Neural progenitor cell (in vitro differentiated cells): ENCODE measurements around the gene ROBO4.

Experiments
- EZH2 ChIP-seq: fragments of 200-600 bp; sonication (generic); IDR thresholded peaks from 2 replicates; pipeline ENCODE4 v1.6.1; 2017; ENCODE audit warnings: antibody characterized with exemption, mild to moderate bottlenecking, moderate library complexity
- EZH2phosphoT487 ChIP-seq: fragments of 200-600 bp; sonication (generic); IDR thresholded peaks from 2 replicates; pipeline ENCODE4 v1.6.1; 2017; ENCODE audit warnings: antibody characterized with exemption
- TF ChIP-seq, protein P1 (sequence below): fragments of 200-600 bp; sonication (generic); IDR thresholded peaks from 2 replicates; pipeline ENCODE4 v1.5.1; 2017; ENCODE audit warnings: antibody characterized with exemption, mild to moderate bottlenecking

DNA sequence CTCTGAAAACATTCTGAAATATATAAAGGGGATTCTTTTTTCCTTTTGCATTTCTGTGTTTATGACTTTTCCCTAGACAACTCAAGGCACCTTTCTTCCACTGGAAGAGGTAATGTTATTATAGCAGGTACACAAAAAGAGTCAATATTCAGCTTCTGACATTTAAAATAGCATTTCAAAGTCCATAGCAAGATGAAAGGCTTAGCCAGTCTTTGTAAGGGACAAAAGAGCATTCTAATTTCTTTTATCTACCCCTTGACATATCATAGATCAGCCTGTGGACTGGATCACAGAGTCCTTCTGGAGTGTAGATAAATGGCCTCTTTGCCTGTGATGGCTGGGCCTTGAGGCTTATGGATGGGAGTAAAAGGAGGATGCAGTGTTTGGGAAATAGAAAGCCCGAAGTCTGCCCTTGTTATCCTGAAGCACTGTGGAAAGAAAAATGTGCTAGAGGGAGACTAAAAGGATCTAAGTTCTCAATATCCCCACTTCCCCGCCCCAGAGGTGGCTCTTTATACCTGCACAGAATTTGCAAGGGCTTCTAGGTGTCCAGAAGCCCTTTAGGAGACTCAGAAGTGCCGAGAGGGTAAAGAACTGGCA, 39.8 kb upstream of the ROBO4 start:
- TF ChIP-seq EZH2phosphoT487 (no peak), EZH2 (no peak)
- TF ChIP-seq, protein P1, sequence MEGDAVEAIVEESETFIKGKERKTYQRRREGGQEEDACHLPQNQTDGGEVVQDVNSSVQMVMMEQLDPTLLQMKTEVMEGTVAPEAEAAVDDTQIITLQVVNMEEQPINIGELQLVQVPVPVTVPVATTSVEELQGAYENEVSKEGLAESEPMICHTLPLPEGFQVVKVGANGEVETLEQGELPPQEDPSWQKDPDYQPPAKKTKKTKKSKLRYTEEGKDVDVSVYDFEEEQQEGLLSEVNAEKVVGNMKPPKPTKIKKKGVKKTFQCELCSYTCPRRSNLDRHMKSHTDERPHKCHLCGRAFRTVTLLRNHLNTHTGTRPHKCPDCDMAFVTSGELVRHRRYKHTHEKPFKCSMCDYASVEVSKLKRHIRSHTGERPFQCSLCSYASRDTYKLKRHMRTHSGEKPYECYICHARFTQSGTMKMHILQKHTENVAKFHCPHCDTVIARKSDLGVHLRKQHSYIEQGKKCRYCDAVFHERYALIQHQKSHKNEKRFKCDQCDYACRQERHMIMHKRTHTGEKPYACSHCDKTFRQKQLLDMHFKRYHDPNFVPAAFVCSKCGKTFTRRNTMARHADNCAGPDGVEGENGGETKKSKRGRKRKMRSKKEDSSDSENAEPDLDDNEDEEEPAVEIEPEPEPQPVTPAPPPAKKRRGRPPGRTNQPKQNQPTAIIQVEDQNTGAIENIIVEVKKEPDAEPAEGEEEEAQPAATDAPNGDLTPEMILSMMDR, result no peak
